Naive thymus-derived CD8-positive, alpha-beta T cell (primary cell): ENCODE results near the gene DIPK1A. TPM values are rescaled to one million over a fixed set of nuclear protein-coding genes. Genes with fewer than 3 reads are reported as not detected.

Experiments used
- ATAC-seq, 2 donors: fragments of 150-1000 bp; cut with Tn5 transposase in 1 of 2; sonication (Bioruptor Pico), chemical (Tn5 transposase) in 1 of 2; 1 replicate in 1 of 2; 2 replicates in 1 of 2; pipeline ENCODE4 v1.10.0; 2021; ENCODE audit warnings: mild to moderate bottlenecking in 2 of 2, moderate library complexity in 2 of 2
- POLR2A ChIA-PET: fragments of 350-600 bp; sonication (Branson Sonifier 250); formaldehyde crosslinking; loops from one replicate; lab custom pipeline; 2021; ENCODE audit warnings: antibody characterized with exemption; lab: Charles Lee
- DNase-seq, 10 donors: peaks; one replicate each; pipeline versions ENCODE4 v3.0.0 to v3.0.0-alpha.2; 2020 to 2022
- H3K27ac Mint-ChIP-seq, 10 donors: one replicate each; pipeline ENCODE4 v1.8.0; 2020 to 2022; ENCODE audit warnings: mild to moderate bottlenecking in 10 of 10, mixed read lengths in 10 of 10, moderate library complexity in 4 of 10, inconsistent platforms in 1 of 10
- H3K27me3 Mint-ChIP-seq, 5 donors: one replicate each; pipeline ENCODE4 v1.8.0; 2021 to 2022; ENCODE audit warnings: mixed read lengths in 5 of 5
- H3K36me3 Mint-ChIP-seq, 3 donors: one replicate each; pipeline ENCODE4 v1.8.0; 2020 to 2022; ENCODE audit warnings: mixed read lengths in 3 of 3, mild to moderate bottlenecking in 2 of 3, inconsistent platforms in 1 of 3
- H3K4me1 Mint-ChIP-seq, 4 donors: one replicate each; pipeline ENCODE4 v1.8.0; 2021 to 2022; ENCODE audit warnings: mixed read lengths in 4 of 4
- H3K4me3 Mint-ChIP-seq, 10 donors: one replicate each; pipeline ENCODE4 v1.8.0; 2020 to 2022; ENCODE audit warnings: mild to moderate bottlenecking in 10 of 10, mixed read lengths in 10 of 10, moderate library complexity in 6 of 10, inconsistent platforms in 1 of 10
- H3K9me3 Mint-ChIP-seq, 9 donors: one replicate each; pipeline ENCODE4 v1.8.0; 2020 to 2022; ENCODE audit warnings: mixed read lengths in 9 of 9, mild to moderate bottlenecking in 3 of 9, inconsistent platforms in 1 of 9, moderate library complexity in 1 of 9
- polyA plus RNA-seq, 3 donors: library from polyadenylated mRNA; unstranded; fragments of 300-500 nt; fragmentation: Illumina TruSeq; gene quantifications; one replicate each; pipeline ENCODE4 v1.2.3, GENCODE V29; 2021
- total RNA-seq, 8 experiments: library from RNA in 2 of 8; stranded (reverse) in 2 of 8; gene quantifications; one replicate each; pipeline ENCODE4 v1.2.3 and lab custom pipeline; 2021 to 2026

The DIPK1A gene
- total and polyA plus RNA-seq, 5 experiments from 2014 or later: 11.5 to 14.8 (median 14.1) TPM

DNA sequence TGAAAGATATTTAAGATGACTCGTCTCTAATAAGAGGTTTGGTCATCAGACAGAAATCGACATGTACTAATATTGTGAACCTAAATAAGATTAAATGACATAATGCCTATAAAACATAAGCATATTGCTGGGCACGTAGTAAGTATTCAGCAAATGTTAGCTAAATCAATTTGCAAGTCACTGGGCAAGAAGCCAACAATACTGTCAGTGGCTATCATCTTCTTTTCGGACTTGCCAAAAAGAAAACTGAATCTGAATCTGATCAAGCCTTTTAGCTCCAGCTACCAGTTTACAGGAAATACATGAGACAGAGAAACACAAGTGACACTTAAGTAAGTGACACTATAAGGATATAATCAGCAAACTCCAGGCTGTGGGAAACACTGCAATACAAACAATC lies 83.5 kb downstream of the DIPK1A start:
- H3K27me3 Mint-ChIP-seq: no peaks in the 10 kb centered on the region
- H3K36me3 Mint-ChIP-seq: peaks cover 5 to 28% (median 21%) of the 10 kb centered on the region in 3 donors
- peak overlapping the region in 8 of 10 donors; percentile 5 to 75 (median 43) for H3K4me3 Mint-ChIP-seq
- H3K27ac Mint-ChIP-seq: peak overlapping the region in 9 of 10 donors; percentile 2 to 84 (median 73)
- ATAC-seq: no peak
- no peaks in the 10 kb centered on the region for H3K9me3 Mint-ChIP-seq
- POLR2A ChIA-PET: interaction anchor here (1.5 to 1.8 kb wide), 2 partner anchors 82 to 84 kb away, joined by 3 to 4 read pairs; partner anchors contain the start of gene DIPK1A
- no peak for DNase-seq
- peaks cover 9 to 37% (median 30%) of the 10 kb centered on the region in 4 donors for H3K4me1 Mint-ChIP-seq

DNA sequence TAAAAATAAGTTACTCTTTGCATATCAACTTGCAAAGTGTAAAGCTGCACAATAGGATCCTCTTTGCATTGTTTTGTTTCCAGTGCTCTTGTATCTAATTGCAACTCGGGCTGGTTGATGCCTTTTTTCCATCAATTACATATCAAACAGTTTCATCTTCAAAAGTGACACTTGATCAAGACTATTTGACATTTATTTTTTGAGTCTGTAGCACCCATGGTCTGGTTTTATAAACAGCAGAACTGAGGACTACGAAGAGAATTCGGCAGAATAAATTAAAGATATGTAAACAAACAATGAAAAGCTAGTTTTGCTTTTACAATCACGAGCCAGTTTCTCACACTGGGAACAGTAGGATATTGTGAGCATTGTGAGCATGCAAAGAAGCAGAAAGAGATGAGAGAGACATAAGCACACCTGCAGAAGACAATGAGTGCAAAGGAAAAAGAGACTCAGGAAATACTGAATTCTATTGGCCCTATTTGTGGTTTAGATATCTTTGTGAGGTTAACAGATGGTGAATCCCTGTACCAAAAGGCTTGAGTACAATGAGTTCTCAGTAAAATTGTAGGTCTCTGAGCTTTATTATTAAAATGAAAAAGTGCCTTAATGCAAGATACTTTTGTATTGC lies 84.1 kb downstream of the DIPK1A start:
- H3K4me1 Mint-ChIP-seq: peaks cover 7 to 32% (median 25%) of the 10 kb centered on the region in 4 donors
- H3K4me3 Mint-ChIP-seq: peak overlapping the region in 9 of 10 donors; percentile 5 to 75 (median 42)
- H3K27me3 Mint-ChIP-seq: no peaks in the 10 kb centered on the region
- peak overlapping the region; percentile 49 to 84 (median 71) for H3K27ac Mint-ChIP-seq
- POLR2A ChIA-PET: interaction anchor here (1.5 to 1.8 kb wide), 2 partner anchors 83 to 85 kb away, joined by 3 to 4 read pairs; partner anchors contain the start of gene DIPK1A
- DNase-seq (peak in 1 of 10 donors; percentile 10), ATAC-seq (peak in 1 of 2 donors; percentile 25)
- H3K36me3 Mint-ChIP-seq: peaks cover 5 to 33% (median 27%) of the 10 kb centered on the region in 3 donors
- H3K9me3 Mint-ChIP-seq: peaks cover 0 to 4% (median 0%) of the 10 kb centered on the region in 9 donors

DNA sequence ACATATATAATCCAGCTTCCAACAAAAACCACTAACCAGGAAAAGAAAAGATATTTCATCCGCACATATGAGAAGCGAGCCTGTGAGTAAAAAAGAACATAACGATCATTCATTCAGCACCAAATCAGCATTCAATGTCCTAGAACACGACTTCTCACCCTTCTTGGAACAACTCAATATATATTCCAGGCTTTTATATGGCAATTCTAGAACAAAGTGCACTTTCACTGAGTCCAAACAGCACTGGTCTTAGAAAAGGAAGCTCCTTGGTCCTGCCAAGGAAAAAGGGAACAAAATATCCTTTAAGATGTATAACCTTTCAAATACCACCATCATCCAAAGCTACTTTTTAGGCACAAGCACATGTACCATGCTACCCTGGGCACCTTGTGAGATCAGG lies 84.9 kb downstream of the DIPK1A start:
- ATAC-seq (no peak), DNase-seq (no peak)
- POLR2A ChIA-PET: interaction anchor here (1.5 kb wide), 1 partner anchor 84 kb away, joined by 3 read pairs; no protein-coding TSS in a partner anchor
- Mint-ChIP-seq H3K4me1 (peaks cover 7 to 29% (median 24%) of the 10 kb centered on the region in 4 donors), H3K36me3 (peaks cover 5 to 34% (median 31%) of the 10 kb centered on the region in 3 donors), H3K9me3 (peaks cover 0 to 5% (median 0%) of the 10 kb centered on the region in 9 donors), H3K27me3 (no peaks in the 10 kb centered on the region), H3K4me3 (no peak overlapping the region), H3K27ac (no peak overlapping the region)

DNA sequence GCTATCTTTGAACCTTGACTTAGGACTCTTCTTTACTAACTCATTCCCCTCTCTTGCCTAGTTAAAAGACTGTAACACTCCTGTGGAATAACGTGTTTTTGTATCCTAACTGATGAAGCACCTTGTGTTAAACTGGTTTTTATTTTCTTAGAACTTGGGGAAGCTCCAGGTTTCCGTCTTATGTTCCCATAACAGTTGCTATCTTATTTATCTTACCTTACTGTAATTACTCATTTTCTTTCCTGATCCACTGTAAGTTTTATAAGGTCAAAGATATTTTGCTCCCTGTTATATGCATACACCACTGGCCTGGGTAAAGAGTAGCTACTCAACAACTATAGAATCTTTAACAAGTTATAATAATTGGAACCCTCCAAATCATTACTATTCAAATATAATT lies 86.3 kb downstream of the DIPK1A start:
- DNase-seq: no peak
- no peak for ATAC-seq
- peaks cover 5 to 34% (median 31%) of the 10 kb centered on the region in 3 donors for H3K36me3 Mint-ChIP-seq
- H3K9me3 Mint-ChIP-seq: peaks cover 0 to 5% (median 0%) of the 10 kb centered on the region in 9 donors
- H3K27ac Mint-ChIP-seq: no peak overlapping the region
- H3K4me1 Mint-ChIP-seq: peaks cover 13 to 35% (median 30%) of the 10 kb centered on the region in 4 donors
- no peaks in the 10 kb centered on the region for H3K27me3 Mint-ChIP-seq
- no peak overlapping the region for H3K4me3 Mint-ChIP-seq
- POLR2A ChIA-PET: no interaction called here

DNA sequence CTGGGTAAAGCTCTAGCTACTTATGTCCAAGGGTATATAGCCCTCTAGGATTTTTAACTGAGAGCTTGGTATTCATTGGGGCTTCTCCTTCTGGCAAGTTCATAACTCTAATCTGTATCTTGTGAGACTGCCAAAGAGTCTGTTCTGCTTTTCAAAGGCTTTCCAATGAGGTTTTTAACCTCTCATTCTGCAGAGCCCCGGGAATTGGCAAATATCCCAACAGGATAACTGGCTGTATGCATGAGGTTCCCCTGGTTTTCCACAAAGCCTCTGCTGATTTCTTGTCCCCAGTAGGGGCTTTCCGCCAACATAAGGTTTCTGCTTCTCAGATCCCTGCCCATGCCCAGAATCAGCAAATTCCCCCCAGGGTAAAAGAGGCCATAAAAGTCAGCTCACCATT lies 88.5 kb downstream of the DIPK1A start:
- H3K4me3 Mint-ChIP-seq: no peak overlapping the region
- peaks cover 5 to 36% (median 31%) of the 10 kb centered on the region in 3 donors for H3K36me3 Mint-ChIP-seq
- H3K27me3 Mint-ChIP-seq: no peaks in the 10 kb centered on the region
- DNase-seq (no peak), ATAC-seq (no peak)
- POLR2A ChIA-PET: no interaction called here
- peaks cover 11 to 32% (median 28%) of the 10 kb centered on the region in 4 donors for H3K4me1 Mint-ChIP-seq
- peaks cover 0 to 5% (median 0%) of the 10 kb centered on the region in 9 donors for H3K9me3 Mint-ChIP-seq
- peak overlapping the region in 2 of 10 donors; percentile 27 to 37 for H3K27ac Mint-ChIP-seq

DNA sequence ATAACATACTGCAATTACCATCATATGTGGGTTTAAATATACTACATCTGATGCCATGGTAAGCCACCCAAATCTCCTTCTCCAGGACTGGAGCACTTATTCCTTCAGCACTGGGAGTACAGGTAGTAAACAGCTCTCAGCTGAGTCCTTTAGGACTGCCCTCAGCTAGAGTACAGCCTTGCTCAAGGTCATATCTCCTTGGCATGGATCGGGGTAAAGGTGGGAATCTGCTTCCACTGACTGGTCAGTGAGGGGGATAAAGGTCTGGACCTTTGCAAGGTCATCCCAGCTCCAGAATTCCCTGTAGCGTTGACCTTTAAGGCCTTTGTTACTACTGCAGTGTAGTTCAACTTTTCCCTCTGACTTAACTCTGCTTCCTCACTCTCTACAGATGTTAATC lies 90.7 kb downstream of the DIPK1A start:
- Mint-ChIP-seq H3K36me3 (peaks cover 5 to 33% (median 31%) of the 10 kb centered on the region in 3 donors), H3K4me1 (peaks cover 8 to 22% (median 16%) of the 10 kb centered on the region in 4 donors), H3K27me3 (no peaks in the 10 kb centered on the region), H3K4me3 (no peak overlapping the region), H3K9me3 (peaks cover 0 to 5% (median 0%) of the 10 kb centered on the region in 9 donors), H3K27ac (peak overlapping the region in 4 of 10 donors; percentile 21 to 74 (median 54))
- ATAC-seq (no peak), DNase-seq (no peak)
- POLR2A ChIA-PET: interaction anchor here (1.0 to 1.1 kb wide), 2 partner anchors 90 to 91 kb away, joined by 3 read pairs; no protein-coding TSS in a partner anchor

DNA sequence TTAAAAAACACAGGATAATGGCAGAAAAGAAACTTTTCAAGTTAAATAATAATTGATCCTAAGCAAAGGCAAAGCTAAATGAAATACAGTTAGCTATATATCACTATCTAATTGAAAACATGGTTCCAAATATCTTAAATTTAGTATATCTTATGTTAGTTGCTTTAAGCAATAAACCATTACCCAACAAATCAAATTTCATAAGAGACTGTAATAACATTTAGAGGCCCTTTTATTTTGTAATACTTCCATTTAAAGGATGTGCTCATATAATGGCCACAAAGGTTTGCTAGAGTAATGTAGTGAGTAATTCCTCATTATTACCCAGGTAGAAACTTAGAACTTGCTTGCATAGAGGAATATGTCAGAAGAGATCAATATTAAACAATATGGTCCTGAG lies 97.1 kb downstream of the DIPK1A start:
- H3K36me3 Mint-ChIP-seq: peaks cover 0 to 7% (median 0%) of the 10 kb centered on the region in 3 donors
- H3K9me3 Mint-ChIP-seq: no peaks in the 10 kb centered on the region
- POLR2A ChIA-PET: interaction anchor here (1.4 to 1.5 kb wide), 2 partner anchors 96 to 98 kb away, joined by 4 to 11 read pairs; partner anchors contain the start of gene DIPK1A
- H3K4me1 Mint-ChIP-seq: peaks cover 2 to 9% (median 4%) of the 10 kb centered on the region in 4 donors
- H3K27me3 Mint-ChIP-seq: no peaks in the 10 kb centered on the region
- no peak overlapping the region for H3K4me3 Mint-ChIP-seq
- DNase-seq (no peak), ATAC-seq (no peak)
- H3K27ac Mint-ChIP-seq: no peak overlapping the region

DNA sequence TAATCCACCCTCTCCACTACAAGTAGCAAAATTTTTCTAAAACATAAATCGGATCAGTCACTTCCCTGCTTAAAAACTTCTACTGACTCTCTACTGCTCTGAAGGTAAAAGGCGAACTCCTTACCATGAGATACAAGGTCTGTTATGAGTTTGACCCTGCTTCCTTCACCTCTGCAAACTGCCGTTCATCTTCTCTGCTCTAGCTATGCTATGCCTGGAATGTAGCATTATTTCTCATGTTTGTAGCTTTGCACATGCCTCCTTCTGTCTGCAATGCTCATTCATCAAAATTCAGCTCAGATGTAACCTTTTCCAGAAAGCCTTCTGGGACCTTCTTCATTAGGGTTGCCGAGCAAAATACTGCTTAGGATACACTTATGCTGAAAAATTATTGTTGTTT lies 98.7 kb downstream of the DIPK1A start:
- H3K27ac Mint-ChIP-seq: peak overlapping the region in 8 of 10 donors; percentile 3 to 61 (median 23)
- peaks cover 3 to 14% (median 10%) of the 10 kb centered on the region in 4 donors for H3K4me1 Mint-ChIP-seq
- POLR2A ChIA-PET: interaction anchor here (1.5 kb wide), 1 partner anchor 99 kb away, joined by 4 read pairs; the partner anchor contains the start of gene DIPK1A

DNA sequence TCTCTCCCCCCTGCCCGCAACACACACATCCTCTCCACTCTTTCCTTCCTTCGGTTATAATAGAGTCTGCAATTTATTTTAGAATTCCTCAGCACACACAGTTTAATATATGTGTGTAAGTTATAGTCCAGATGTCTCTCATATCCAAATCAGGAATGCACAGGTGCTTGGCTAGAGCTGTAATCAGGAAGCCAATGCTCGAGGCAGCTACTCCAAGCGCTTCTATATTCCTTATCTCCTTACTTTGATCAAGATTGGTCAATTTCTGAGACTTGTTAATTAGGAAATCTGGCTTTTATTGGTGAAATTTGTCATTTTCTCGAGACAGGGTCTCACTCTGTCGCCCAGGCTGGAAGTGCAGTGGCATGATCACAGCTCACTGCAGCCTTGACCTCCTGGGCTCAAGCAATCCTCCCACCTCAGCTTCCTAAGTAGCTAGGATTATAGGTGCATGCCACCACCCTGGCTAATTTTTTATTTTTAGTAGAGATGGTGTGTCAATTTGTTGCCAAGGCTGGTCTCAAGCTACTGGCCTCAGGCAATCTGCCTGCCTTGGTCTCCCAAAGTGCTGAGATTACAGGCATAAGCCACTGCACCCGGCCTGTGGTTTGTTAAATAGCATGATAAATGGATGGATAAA lies 101.7 kb downstream of the DIPK1A start:
- Mint-ChIP-seq H3K4me3 (peak overlapping the region; percentile 49 to 77 (median 62)), H3K27me3 (no peaks in the 10 kb centered on the region), H3K27ac (peak overlapping the region; percentile 3 to 93 (median 66)), H3K36me3 (peaks cover 2 to 8% (median 5%) of the 10 kb centered on the region in 3 donors), H3K9me3 (peaks cover 0 to 2% (median 0%) of the 10 kb centered on the region in 9 donors), H3K4me1 (peaks cover 3 to 16% (median 12%) of the 10 kb centered on the region in 4 donors)
- DNase-seq (no peak), ATAC-seq (no peak)
- POLR2A ChIA-PET: interaction anchor here (1.3 to 5.3 kb wide), 4 partner anchors 102 to 220 kb away, joined by 3 to 56 read pairs (median 10); partner anchors contain the start of genes DIPK1A and MTF2

More for the DNA sequence above, 98.7 kb downstream of the DIPK1A start:
- Mint-ChIP-seq H3K9me3 (no peaks in the 10 kb centered on the region), H3K4me3 (no peak overlapping the region), H3K27me3 (no peaks in the 10 kb centered on the region), H3K36me3 (peaks cover 0 to 4% (median 0%) of the 10 kb centered on the region in 3 donors)
- no peak for ATAC-seq
- no peak for DNase-seq

DNA sequence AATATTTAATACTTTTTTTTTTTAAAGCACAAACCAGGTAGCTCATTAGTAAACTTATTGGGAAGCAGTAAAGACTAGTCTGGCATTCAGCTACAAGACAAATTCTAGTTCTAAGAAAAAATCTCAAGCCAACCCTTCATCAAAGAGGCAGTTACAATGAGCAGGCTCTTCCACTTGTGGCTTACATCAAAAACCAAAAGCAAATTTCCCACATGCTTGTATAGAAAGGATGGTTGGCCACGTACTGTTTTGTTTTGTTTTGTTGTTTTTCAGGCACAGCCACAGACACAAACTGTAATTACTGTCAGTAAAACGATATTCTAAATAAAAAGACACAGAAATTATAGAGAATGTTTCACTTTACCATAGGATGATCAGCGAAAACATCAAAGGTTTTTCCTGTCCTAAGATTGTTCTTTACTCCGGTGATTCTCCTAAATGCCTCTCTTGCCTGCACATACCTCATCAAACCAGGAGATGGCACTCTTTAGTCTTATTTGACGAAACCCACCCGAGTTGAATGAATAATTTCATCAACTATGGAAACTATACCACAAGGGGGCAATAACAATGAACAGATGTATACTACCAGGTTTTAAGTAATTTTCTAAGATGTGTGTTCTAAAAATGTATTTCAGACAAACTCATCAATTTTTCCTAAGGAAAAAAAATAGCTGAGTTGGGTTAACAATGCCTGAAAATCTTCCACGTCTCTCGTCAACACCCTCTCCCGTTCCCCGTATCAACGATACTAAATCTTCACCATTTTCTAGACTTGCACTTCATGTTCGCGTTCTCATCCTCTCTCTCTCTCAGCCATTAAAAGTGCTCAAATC lies 102.5 kb downstream of the DIPK1A start:
- H3K9me3 Mint-ChIP-seq: peaks cover 0 to 2% (median 0%) of the 10 kb centered on the region in 9 donors
- POLR2A ChIA-PET: interaction anchor here (1.3 to 5.3 kb wide), 4 partner anchors 102 to 220 kb away, joined by 3 to 56 read pairs (median 10); partner anchors contain the start of genes DIPK1A and MTF2

DNA sequence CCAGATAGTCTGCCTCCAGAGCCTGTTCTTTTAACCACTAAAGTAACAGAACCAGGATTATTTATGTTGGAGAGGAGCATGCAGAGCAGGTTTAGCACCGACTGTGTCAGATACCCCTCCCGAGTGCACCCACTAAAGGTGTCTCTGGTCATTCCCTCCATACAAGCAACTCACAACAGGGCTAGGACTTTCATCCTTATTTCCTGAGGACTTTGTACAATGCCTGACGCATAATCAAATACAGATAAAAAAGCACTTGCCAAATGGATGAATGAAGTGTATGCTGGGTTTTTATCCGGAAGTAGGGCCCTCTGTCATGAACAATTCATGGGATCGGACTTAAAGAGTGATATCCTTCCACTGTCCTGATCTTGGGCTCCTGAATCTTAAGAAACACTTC lies 103.4 kb downstream of the DIPK1A start:
- Mint-ChIP-seq H3K9me3 (peaks cover 0 to 2% (median 0%) of the 10 kb centered on the region in 9 donors), H3K27ac (no peak overlapping the region), H3K27me3 (no peaks in the 10 kb centered on the region), H3K4me1 (peaks cover 3 to 28% (median 16%) of the 10 kb centered on the region in 4 donors), H3K4me3 (no peak overlapping the region), H3K36me3 (peaks cover 5 to 10% (median 8%) of the 10 kb centered on the region in 3 donors)
- POLR2A ChIA-PET: interaction anchor here (0.7 to 5.3 kb wide), 3 partner anchors 103 to 220 kb away, joined by 6 to 56 read pairs (median 16); partner anchors contain the start of gene DIPK1A
- ATAC-seq (no peak), DNase-seq (no peak)

More for the DNA sequence above, 102.5 kb downstream of the DIPK1A start:
- DNase-seq: peak in 9 of 10 donors; percentile 33 to 84 (median 62)
- Mint-ChIP-seq H3K27me3 (no peaks in the 10 kb centered on the region), H3K36me3 (peaks cover 5 to 10% (median 8%) of the 10 kb centered on the region in 3 donors), H3K27ac (peak overlapping the region; percentile 3 to 93 (median 56)), H3K4me1 (peaks cover 3 to 20% (median 15%) of the 10 kb centered on the region in 4 donors), H3K4me3 (peak overlapping the region; percentile 49 to 77 (median 62))
- ATAC-seq: peak; percentile 90 to 92
